Measurements from ENCODE around the gene ITK. TPM values are rescaled to one million over a fixed set of nuclear protein-coding genes. Genes with fewer than 3 reads are reported as not detected.

The ITK gene
- total and polyA plus RNA-seq, 2 experiments from 2014 or later, result 0.08 TPM; not detected in 1

GRCh38 chr5:157142317-157143126, 38.1 kb upstream of the ITK start, which contains the start of gene MED7 (continued):
- TF ChIP-seq ETS1 (IDR thresholded peaks at IDR 0.05), result peak; percentile 22; the same call in 1 of the 2 replicates
- TF ChIP-seq ZNF462 (CRISPR knock-in tag; IDR thresholded peaks at IDR 0.05), result no peak
- no peak for TF ChIP-seq STAT1 (IDR thresholded peaks at IDR 0.05; ENCODE audit: unreplicated experiment)
- TF ChIP-seq POLR2AphosphoS5 (IDR thresholded peaks at IDR 0.05; ENCODE audit: low read depth), result peak; percentile 92
- TF ChIP-seq NANOG (IDR thresholded peaks at IDR 0.05; ENCODE audit: borderline replicate concordance), result no peak
- no peak for TF ChIP-seq EZH2 (IDR thresholded peaks at IDR 0.05; ENCODE audit: low read depth, unreplicated experiment)
